Measurements from ENCODE around the gene IGFBP6.

The IGFBP6 gene

DNA sequence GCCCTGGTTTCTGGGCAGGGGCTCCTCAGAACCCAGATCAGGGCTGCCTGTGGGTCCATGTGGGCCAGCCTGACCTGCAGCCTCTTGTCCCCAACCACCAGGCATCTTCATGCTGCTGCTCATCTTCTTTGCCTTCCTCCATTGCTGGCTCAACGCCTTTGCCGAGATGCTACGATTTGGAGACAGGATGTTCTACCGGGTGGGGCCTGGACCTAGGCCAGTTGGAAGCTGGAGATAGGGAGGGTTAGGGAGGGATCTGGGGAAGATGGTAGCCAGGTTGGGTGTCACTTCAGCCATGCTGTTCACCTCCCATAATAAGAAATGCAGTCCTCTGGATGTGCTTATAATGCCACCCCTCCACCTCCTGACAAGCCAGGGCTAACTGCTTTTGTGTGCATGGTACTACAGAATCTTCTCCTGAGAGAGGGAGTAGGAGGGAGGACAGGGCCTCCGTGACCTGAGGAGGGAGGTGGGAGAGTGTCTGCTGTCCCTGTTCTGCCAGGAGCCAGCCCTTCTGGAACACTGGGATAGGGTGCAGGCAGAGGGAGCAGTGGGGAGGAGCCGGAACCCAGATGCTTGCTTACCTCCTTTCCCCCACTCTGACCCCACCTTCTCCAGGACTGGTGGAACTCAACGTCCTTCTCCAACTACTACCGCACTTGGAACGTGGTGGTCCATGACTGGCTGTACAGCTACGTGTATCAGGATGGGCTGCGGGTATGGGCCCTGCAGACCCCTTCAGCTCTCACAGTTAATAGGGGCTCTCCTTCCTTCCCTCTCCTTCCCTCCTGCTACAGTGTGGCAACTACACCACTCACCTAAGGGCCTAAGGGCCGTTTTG lies 23.4 kb downstream of the IGFBP6 start:
- no peak for DNase-seq (ENCODE audit: low spot score)

DNA sequence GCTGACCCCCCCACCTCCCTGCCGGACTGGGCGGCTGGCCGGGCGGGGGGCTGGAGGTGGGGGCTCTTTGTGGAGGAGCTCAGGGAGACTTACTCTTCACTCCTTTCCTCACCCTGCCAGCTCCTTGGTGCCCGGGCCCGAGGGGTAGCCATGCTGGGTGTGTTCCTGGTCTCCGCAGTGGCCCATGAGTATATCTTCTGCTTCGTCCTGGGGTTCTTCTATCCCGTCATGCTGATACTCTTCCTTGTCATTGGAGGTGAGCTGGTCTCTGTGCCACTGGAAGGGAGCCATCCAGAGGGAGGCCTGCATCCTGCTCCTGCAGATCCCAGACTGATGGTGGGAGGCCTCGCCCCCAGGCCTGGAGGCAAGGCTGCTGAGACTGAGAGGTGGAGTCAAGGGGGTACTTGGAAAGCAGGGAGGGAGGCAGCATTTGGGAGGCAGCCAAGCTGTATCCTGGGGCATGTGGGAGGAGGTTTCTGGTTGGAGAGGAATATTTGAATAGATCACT lies 25.5 kb downstream of the IGFBP6 start:
- no peak for DNase-seq (ENCODE audit: low spot score)

DNA sequence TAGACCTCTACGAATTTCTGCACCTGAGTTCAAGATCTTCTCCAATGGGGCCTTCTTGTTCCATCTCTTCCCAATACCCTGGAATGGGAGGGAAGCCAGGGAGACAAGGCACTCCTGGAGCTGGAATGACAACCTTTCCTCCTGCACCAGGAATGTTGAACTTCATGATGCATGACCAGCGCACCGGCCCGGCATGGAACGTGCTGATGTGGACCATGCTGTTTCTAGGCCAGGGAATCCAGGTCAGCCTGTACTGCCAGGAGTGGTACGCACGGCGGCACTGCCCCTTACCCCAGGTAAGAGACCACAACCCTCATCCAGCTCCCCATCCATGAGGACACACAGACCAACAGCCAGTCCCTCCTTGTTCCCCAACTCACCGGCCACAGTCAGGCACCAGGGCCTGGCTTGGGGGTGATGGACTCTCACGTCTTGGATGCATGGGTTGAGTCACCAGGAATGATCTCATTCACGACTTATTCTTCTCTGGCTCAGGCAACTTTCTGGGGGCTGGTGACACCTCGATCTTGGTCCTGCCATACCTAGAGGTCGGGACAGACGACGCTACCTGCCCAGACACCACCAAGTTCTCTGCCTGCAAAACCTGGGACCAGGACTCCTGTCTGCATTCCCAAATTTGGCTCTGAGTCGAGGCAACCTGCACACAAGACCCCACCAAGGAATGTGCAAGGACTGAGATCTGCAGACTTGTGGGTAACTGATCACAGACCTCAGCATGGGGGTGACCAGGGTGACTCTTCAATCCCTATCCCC lies 26.3 kb downstream of the IGFBP6 start:
- no peak for DNase-seq (ENCODE audit: low spot score)

DNA sequence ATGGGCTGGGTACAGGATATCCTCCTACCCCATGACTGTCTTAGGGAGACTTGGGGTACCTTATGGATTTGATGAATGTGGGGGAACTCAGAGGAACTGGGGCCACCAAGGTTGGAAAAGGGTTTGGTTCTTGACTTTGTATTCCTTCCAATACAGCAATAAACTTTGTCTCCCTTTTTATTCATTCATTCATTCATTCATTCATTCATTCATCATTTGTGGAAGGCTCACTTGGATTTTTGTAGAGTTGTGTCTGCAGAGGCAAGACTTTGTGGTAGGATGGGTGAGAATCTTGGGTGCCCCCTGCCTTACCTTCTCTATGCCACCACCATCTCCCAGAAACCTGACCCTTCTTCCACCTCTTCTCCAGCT lies 26.9 kb downstream of the IGFBP6 start:
- no peak for DNase-seq (ENCODE audit: low spot score)

DNA sequence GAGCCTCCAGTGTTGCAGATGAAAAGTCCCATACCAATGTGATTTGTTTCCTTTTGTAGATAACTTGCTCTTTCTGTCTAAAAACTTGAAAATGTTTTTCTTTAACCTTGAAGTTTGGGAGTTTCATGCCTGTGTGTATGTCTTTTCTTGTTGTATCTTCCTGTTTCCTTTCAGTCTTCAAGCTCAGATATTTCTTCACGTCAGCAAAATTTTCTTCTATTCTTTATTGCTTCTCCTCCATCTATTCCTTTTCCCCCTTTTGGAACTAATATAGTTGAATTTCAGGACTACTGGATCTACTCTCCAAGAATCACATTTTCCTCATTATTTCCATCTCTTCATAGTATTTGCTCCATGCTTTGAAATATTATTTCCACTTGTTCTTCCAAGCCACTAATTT lies 29.7 kb downstream of the IGFBP6 start:
- DNase-seq (ENCODE audit: low spot score): no peak

DNA sequence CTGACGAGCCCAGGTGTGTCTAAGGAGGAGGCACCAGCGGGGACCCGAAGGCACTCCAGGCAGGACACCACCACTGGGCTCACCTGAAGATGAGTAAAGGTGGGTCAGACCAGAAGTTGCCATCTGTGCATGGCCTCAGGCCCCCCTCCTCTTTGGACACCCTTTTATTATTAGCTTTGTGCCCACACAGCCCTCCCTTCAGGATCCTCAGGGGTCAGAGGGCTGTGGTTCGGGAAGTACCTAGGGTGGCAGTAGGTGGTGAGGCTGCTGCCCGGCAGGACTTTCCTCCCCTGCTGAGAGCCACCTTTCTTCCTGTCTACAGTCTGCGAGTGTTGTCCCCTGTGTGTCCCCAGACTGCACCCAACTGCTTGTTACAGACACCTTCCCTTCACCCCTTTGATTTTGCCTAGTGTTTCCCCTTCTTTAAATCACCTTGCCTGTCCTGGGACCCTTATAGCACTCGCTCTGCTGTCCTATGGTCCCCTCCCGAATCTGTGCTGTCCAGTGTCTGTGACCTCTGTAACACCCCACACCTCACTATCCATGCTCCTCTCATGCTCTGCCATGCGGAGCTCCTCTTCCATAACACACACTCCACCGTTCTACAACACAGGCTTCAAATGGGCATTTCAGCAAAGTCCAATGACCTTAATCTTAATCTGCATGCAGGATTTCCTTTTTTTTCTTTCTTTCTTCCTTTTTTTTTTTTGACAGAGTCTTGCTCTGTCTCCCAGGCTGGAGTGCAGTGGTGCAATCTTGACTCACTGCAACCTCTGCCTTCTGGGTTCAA lies 31.5 kb downstream of the IGFBP6 start:
- DNase-seq (ENCODE audit: low spot score): no peak

DNA sequence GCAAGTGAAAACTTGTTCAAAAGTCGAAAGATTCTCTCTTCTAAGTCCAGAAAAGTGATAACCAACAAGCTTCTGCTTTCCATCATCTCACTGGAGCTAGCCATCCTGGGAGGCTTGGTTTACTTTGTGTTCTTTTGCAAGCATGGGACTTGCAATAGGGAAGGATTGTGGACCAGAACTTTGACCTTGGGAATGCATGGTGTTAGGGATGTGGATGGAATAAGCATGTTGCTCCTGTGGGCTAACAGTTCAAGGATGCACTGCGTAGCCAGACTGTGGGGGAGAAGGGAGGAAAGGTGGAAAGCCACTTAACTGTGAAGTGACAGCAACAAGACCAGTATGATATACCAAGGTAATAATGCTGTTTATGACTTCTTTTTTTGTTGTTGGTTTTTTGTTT lies 34.4 kb downstream of the IGFBP6 start:
- no peak for DNase-seq (ENCODE audit: low spot score)

DNA sequence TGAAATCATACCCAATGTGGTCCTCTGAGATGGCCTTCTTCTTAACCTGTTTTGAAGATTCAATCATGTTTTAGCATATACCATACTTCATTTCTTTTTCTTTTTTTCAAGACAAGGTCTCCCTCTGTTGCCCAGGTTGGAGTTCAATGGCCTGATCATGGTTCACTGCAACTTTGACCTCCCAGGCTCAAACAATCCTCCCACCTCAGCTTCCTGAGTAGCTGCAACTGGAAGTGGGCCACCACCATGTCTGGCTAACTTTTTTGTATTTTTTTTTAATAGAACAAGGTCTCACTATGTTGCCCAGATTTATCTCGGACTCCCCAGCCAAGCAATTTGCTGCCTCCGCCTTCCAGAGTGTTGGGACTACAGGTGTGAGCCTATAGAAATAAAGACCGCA lies 36.3 kb downstream of the IGFBP6 start:
- no peak for DNase-seq (ENCODE audit: low spot score)

DNA sequence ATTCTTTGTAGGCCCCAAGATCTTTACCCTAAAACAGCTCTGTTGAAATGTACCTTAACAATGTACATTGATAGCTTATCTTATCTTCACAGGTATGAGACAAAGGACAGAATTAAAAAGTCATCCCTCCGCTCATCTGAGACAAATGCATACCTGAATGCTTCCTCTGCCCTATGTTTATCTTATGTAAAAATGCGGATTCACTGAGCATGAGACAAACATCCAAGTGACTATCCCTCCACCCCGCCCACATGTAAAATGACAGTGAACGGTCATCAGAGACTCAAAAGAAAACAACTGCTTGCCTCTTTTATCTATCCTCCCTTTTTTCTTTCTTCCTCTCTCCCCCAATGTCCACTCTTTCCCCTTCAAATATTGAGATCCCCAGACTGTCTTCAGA lies 45.9 kb downstream of the IGFBP6 start:
- no peak for DNase-seq (ENCODE audit: low spot score)

DNA sequence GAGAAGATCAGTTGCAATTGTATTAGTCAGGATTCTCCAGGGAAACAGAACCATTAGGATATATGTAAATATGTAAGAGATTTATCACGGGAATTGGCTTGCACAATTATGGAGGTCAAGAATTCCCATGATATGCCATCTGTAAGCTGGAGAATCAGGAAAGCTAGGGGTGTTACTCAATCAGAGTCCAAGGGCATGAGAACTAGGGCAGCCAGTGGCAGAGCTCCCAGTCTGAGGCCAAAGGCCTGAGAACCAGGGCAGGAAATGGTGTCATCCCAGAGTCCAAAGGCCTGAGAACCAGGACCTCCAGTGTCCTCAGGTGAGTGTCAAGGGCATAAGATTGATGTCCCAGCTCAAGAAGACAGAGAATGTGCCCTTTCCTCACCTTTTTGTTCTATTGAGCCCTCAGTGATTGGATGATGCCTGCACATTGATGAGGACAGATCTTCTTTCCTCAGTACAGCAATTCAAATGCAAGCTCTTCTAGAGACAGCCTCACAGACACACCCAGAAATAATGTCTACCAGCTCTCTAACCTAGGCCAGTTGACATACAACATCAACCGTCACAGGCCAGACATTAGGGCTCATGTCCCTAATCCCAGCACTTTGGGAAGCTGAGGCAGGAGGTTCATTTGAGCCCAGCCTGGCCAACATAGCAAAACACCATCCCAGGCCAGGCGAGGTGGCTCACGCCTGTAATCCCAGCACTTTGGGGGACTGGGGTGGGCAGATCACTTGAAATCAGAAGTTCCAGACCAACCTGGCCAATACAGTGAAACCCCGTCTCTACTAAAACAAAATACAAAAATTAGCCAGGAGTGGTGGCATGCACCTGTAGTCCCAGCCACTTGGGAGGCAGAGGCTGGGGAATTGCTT lies 48.2 kb downstream of the IGFBP6 start:
- no peak for DNase-seq (ENCODE audit: low spot score)

DNA sequence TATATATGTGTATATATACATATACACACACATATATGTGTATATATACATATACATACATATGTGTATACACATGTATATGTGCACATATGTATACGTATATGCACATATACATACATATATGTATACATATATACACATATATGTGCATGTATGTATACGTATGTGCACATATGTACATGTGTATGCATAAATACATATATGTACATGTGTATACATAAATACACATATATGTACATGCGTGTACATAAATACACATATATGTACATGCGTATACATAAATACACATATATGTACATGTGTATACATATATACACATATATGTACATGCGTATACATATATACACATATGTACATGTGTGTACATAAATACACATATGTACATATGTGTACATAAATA lies 49.7 kb downstream of the IGFBP6 start:
- DNase-seq (ENCODE audit: low spot score): no peak

DNA sequence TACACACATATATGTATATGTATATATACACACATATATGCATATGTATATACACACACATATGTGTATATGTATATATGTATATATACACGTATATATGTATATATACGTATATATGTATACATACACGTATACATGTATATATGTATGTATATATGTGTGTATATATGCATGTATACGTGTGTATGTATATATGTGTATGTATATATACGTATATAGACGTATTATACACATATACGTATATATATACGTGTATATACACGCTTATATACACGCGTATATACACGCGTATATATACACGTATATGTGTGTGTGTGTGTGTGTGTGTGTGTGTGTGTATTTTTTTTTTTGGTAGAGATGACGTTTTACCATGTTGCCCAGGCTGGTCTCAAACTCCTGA lies 50.2 kb downstream of the IGFBP6 start:
- DNase-seq (ENCODE audit: low spot score): no peak

DNA sequence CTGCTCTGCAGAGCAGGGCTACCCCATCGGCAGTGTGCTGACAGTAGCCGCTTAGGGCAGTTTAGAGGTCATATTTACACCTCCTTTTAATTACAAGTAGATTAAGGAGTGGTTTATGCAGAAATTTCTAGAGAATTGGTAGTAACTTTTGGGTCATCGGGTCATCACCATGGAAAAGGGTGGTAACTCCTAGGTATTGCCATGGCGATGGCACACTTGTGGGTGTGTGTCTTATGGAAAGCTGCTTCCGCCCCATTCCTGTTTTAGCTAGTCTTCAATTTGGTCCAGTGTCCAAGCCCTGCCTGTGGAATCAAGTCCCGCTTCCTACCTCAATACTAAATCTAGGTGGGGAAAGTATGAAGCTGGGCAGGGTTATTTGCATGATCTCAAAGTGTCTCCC lies 53.6 kb downstream of the IGFBP6 start:
- no peak for DNase-seq (ENCODE audit: low spot score)
